Measurements from ENCODE around the gene LIPC. TPM values are rescaled to one million over a fixed set of nuclear protein-coding genes. Genes with fewer than 3 reads are reported as not detected.

Gene LIPC
- total and polyA plus RNA-seq, 7 donors, result 0.36 to 3.0 (median 0.83) TPM; not detected in 2

GRCh38 chr15:58386641-58387040 is 45.1 kb upstream of the LIPC start:
- no peak for DNase-seq
- no peaks in the 10 kb centered on the region for H3K9me3 ChIP-seq
- H3K4me3 ChIP-seq, result no peak overlapping the region
- TF ChIP-seq POLR2AphosphoS5 (IDR thresholded peaks at IDR 0.05) (no peak), CTCF (IDR thresholded peaks at IDR 0.05) (no peak), POLR2A (IDR thresholded peaks at IDR 0.05) (no peak), EP300 (IDR thresholded peaks at IDR 0.05) (no peak)
- intact Hi-C loops (cut with DNase I), result no loop called here
- no peaks in the 10 kb centered on the region for H3K27me3 ChIP-seq
- no peak overlapping the region for H3K27ac ChIP-seq
- H3K4me1 ChIP-seq, result no peaks in the 10 kb centered on the region
- H3K36me3 ChIP-seq, result no peaks in the 10 kb centered on the region
- WGBS, 2 donors, result 91 to 92% methylated on average over 3 of the region's 3 CpGs

- Histone ChIP-seq H3K27ac (no peak overlapping the region), H3K36me3 (no peaks in the 10 kb centered on the region), H3K9me3 (no peaks in the 10 kb centered on the region), H3K4me1 (no peaks in the 10 kb centered on the region), H3K27me3 (no peaks in the 10 kb centered on the region), H3K4me3 (no peak overlapping the region)
- TF ChIP-seq POLR2AphosphoS5 (IDR thresholded peaks at IDR 0.05) (peak in 1 of 4 donors; percentile 18), EP300 (IDR thresholded peaks at IDR 0.05) (no peak), POLR2A (IDR thresholded peaks at IDR 0.05) (no peak), CTCF (IDR thresholded peaks at IDR 0.05) (no peak)
- intact Hi-C loops (cut with DNase I), result no loop called here
- 88% methylated on average over 2 of the region's 2 CpGs for WGBS, 2 donors
- DNase-seq, result no peak
These were observed 44.7 kb upstream of the LIPC start for GRCh38 chr15:58387130-58387529.

- H3K27me3 ChIP-seq, result no peaks in the 10 kb centered on the region
- H3K4me1 ChIP-seq, result no peaks in the 10 kb centered on the region
- no peak overlapping the region for H3K4me3 ChIP-seq
- no peak for DNase-seq
- no peak overlapping the region for H3K27ac ChIP-seq
- no peaks in the 10 kb centered on the region for H3K9me3 ChIP-seq
- WGBS, 2 donors, result 93 to 97% methylated on average over 7 of the region's 7 CpGs
- H3K36me3 ChIP-seq, result no peaks in the 10 kb centered on the region
- TF ChIP-seq POLR2A (IDR thresholded peaks at IDR 0.05), result no peak
- TF ChIP-seq POLR2AphosphoS5 (IDR thresholded peaks at IDR 0.05), result no peak
- TF ChIP-seq EP300 (IDR thresholded peaks at IDR 0.05), result no peak
- TF ChIP-seq CTCF (IDR thresholded peaks at IDR 0.05), result no peak
- intact Hi-C loops (cut with DNase I), result no loop called here
These were observed 43.6 kb upstream of the LIPC start for GRCh38 chr15:58388211-58388610.

- WGBS, 2 donors, result 95 to 96% methylated on average over 3 of the region's 3 CpGs
- TF ChIP-seq CTCF (IDR thresholded peaks at IDR 0.05) (no peak), POLR2AphosphoS5 (IDR thresholded peaks at IDR 0.05) (no peak), EP300 (IDR thresholded peaks at IDR 0.05) (no peak), POLR2A (IDR thresholded peaks at IDR 0.05) (no peak)
These were observed 41.7 kb upstream of the LIPC start for GRCh38 chr15:58390118-58390517.

GRCh38 chr15:58390655-58391054 is 41.1 kb upstream of the LIPC start:
- Histone ChIP-seq H3K36me3 (no peaks in the 10 kb centered on the region), H3K4me1 (peaks cover 0 to 3% (median 0%) of the 10 kb centered on the region in 4 donors), H3K27ac (no peak overlapping the region), H3K4me3 (no peak overlapping the region), H3K9me3 (no peaks in the 10 kb centered on the region), H3K27me3 (no peaks in the 10 kb centered on the region)
- WGBS, 2 donors, result 88 to 89% methylated on average over 5 of the region's 5 CpGs
- intact Hi-C loops (cut with DNase I), result no loop called here
- TF ChIP-seq POLR2A (IDR thresholded peaks at IDR 0.05) (no peak), POLR2AphosphoS5 (IDR thresholded peaks at IDR 0.05) (no peak), EP300 (IDR thresholded peaks at IDR 0.05) (no peak), CTCF (IDR thresholded peaks at IDR 0.05) (no peak)
- DNase-seq, result no peak

More at GRCh38 chr15:58390118-58390517, 41.7 kb upstream of the LIPC start:
- no peaks in the 10 kb centered on the region for H3K27me3 ChIP-seq
- no peak overlapping the region for H3K27ac ChIP-seq
- H3K4me1 ChIP-seq, result peaks cover 0 to 3% (median 0%) of the 10 kb centered on the region in 4 donors
- no peak for DNase-seq
- H3K36me3 ChIP-seq, result no peaks in the 10 kb centered on the region
- no peaks in the 10 kb centered on the region for H3K9me3 ChIP-seq
- no peak overlapping the region for H3K4me3 ChIP-seq
- intact Hi-C loops (cut with DNase I), result no loop called here

All from sigmoid colon (tissue), 7 donors.